ENCODE results near the gene FADS6. TPM values are rescaled to one million over a fixed set of nuclear protein-coding genes. Genes with fewer than 3 reads are reported as not detected.
A peak's percentile ranks its signal among the peaks of the same experiment; 100 is the strongest.

The FADS6 gene
- total and polyA plus RNA-seq, 2 of the 13 experiments (the other 11 are each of a cell fraction or from before 2014, with no cell fraction given) = 0.11 TPM

GRCh38 chr17:74923538-74924249 is 30.3 kb upstream of the FADS6 start (continued):
- TF ChIP-seq, protein P1, sequence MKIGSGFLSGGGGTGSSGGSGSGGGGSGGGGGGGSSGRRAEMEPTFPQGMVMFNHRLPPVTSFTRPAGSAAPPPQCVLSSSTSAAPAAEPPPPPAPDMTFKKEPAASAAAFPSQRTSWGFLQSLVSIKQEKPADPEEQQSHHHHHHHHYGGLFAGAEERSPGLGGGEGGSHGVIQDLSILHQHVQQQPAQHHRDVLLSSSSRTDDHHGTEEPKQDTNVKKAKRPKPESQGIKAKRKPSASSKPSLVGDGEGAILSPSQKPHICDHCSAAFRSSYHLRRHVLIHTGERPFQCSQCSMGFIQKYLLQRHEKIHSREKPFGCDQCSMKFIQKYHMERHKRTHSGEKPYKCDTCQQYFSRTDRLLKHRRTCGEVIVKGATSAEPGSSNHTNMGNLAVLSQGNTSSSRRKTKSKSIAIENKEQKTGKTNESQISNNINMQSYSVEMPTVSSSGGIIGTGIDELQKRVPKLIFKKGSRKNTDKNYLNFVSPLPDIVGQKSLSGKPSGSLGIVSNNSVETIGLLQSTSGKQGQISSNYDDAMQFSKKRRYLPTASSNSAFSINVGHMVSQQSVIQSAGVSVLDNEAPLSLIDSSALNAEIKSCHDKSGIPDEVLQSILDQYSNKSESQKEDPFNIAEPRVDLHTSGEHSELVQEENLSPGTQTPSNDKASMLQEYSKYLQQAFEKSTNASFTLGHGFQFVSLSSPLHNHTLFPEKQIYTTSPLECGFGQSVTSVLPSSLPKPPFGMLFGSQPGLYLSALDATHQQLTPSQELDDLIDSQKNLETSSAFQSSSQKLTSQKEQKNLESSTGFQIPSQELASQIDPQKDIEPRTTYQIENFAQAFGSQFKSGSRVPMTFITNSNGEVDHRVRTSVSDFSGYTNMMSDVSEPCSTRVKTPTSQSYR (CRISPR knock-in tag; IDR thresholded peaks at IDR 0.05; ENCODE audit: borderline replicate concordance) = no peak
- TF ChIP-seq PCBP1 (IDR thresholded peaks at IDR 0.05; ENCODE audit: borderline replicate concordance, low read depth, low read length) = no peak
- TF ChIP-seq GPN1 (CRISPR knock-in tag; IDR thresholded peaks at IDR 0.05; ENCODE audit: borderline replicate concordance) = no peak
- TF ChIP-seq RXRA (CRISPR knock-in tag; IDR thresholded peaks at IDR 0.05) = no peak
- TF ChIP-seq NRL (CRISPR knock-in tag; IDR thresholded peaks at IDR 0.05; ENCODE audit: borderline replicate concordance) = no peak
- TF ChIP-seq SNAPC5 (CRISPR knock-in tag; IDR thresholded peaks at IDR 0.05; ENCODE audit: borderline replicate concordance) = no peak
- TF ChIP-seq ZNF121 (CRISPR knock-in tag; IDR thresholded peaks at IDR 0.05) = no peak
- no peak for TF ChIP-seq MTA3 (CRISPR knock-in tag; IDR thresholded peaks at IDR 0.05)
- TF ChIP-seq ZBTB21 (CRISPR knock-in tag; IDR thresholded peaks at IDR 0.05) = no peak
- TF ChIP-seq ISL2 (CRISPR knock-in tag; IDR thresholded peaks at IDR 0.05) = no peak; the same call in 1 of the 2 replicates
- TF ChIP-seq E2F5 (CRISPR knock-in tag; conservative IDR thresholded peaks at IDR 0.05) = no peak
- no peak for TF ChIP-seq CERS6 (CRISPR knock-in tag; IDR thresholded peaks at IDR 0.05)
- no peak for TF ChIP-seq MAF1 (CRISPR knock-in tag; IDR thresholded peaks at IDR 0.05; ENCODE audit: borderline replicate concordance)
- no peak for TF ChIP-seq GRHL1 (CRISPR knock-in tag; conservative IDR thresholded peaks at IDR 0.05)
- no peak for TF ChIP-seq POLR2A (IDR thresholded peaks at IDR 0.05; ENCODE audit: insufficient read depth in 1 of 2, low read depth in 2 of 2, low read length in 2 of 2)
- peak; percentile 34; the same call in 1 of the 2 replicates for TF ChIP-seq ETV5 (CRISPR knock-in tag; IDR thresholded peaks at IDR 0.05; ENCODE audit: borderline replicate concordance)
- TF ChIP-seq, protein P2, sequence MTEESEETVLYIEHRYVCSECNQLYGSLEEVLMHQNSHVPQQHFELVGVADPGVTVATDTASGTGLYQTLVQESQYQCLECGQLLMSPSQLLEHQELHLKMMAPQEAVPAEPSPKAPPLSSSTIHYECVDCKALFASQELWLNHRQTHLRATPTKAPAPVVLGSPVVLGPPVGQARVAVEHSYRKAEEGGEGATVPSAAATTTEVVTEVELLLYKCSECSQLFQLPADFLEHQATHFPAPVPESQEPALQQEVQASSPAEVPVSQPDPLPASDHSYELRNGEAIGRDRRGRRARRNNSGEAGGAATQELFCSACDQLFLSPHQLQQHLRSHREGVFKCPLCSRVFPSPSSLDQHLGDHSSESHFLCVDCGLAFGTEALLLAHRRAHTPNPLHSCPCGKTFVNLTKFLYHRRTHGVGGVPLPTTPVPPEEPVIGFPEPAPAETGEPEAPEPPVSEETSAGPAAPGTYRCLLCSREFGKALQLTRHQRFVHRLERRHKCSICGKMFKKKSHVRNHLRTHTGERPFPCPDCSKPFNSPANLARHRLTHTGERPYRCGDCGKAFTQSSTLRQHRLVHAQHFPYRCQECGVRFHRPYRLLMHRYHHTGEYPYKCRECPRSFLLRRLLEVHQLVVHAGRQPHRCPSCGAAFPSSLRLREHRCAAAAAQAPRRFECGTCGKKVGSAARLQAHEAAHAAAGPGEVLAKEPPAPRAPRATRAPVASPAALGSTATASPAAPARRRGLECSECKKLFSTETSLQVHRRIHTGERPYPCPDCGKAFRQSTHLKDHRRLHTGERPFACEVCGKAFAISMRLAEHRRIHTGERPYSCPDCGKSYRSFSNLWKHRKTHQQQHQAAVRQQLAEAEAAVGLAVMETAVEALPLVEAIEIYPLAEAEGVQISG (CRISPR knock-in tag; IDR thresholded peaks at IDR 0.05) = 0 out of 2 replicates have a peak, but pooled peaks have one; percentile 42
- TF ChIP-seq XRCC5 (optimal IDR thresholded peaks at IDR 0.05; ENCODE audit: low read length) = no peak
- TF ChIP-seq SOX5 (CRISPR knock-in tag; IDR thresholded peaks at IDR 0.05; ENCODE audit: borderline replicate concordance) = no peak
- TF ChIP-seq HOXA3 (CRISPR knock-in tag; IDR thresholded peaks at IDR 0.05) = peak; percentile 63; the same call in 1 of the 2 replicates
